Measurements from ENCODE around the gene SCYGR3.

Gene SCYGR3

GRCh38 chr2:227566012-227566411 is 48.6 kb downstream of the SCYGR3 start:
- in situ Hi-C loops (cut with HindIII; ENCODE audit: low sequenced_read_pairs) = no loop called here

GRCh38 chr2:227565080-227565479 is 49.6 kb downstream of the SCYGR3 start:
- in situ Hi-C loops (cut with HindIII; ENCODE audit: low sequenced_read_pairs) = no loop called here
